Stimulated activated CD8-positive, alpha-beta memory T cell treated with anti-CD3 and anti-CD28 coated beads, Interleukin-12 subunit alpha, Interleukin-12 subunit beta, amount 100 ng/mL, for 4 hours (primary cell): ENCODE measurements around the gene HUNK.
"Not testable (repeated sequence)": the region's sequence is repeated elsewhere in the genome, so short reads cannot be mapped to it uniquely, and the experiment has no call there.

Experiments used
- DNase-seq: peaks from one replicate; pipeline ENCODE4 v3.0.0-alpha.2; 2020; ENCODE audit warnings: low read depth

HUNK gene

DNA sequence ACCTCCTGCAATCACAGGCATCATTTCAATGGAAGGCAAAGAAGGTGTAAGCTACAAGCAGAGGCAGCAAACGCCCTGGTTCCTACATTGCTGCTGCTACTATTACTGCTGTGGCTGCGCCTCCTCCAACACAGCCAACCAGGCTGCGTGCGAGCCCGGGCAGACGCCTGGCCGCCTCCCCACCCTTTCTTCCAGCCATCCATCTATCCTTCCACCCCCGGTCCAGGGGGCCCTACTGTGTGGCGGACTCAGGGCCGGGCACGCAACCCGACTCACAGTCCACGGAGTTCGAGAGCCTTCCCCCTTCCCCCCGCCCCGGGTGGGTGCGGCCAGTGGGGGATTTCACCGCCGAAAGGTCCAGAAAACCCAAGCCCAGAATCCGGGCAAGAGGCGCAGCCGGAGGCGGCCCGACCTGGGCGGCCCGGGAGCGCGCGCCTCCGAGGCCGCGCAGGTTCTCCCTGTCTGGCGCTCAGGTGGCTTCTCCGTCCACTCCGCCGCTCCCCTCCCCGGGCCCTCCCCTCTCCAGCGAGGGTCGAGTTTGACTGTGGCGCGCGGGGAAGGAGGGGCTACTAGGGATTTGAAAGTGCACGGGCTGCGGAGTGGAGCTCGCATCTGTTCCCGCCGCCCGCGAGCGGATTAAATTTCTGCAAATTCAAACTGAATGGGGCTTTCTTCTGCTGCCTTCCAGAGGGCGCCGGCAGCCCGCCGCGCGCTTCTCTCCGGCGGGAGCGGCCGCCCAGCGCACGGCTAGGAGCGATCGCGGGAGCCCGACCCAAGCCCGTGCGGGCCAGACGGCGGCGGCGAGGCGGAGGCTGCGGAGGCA is at the start of gene HUNK:
HUNK (plus strand) TSS at position 569 of the 823 bp plus-strand sequence. CDS start 655 bp downstream, outside the sequence.
- no peak for DNase-seq

DNA sequence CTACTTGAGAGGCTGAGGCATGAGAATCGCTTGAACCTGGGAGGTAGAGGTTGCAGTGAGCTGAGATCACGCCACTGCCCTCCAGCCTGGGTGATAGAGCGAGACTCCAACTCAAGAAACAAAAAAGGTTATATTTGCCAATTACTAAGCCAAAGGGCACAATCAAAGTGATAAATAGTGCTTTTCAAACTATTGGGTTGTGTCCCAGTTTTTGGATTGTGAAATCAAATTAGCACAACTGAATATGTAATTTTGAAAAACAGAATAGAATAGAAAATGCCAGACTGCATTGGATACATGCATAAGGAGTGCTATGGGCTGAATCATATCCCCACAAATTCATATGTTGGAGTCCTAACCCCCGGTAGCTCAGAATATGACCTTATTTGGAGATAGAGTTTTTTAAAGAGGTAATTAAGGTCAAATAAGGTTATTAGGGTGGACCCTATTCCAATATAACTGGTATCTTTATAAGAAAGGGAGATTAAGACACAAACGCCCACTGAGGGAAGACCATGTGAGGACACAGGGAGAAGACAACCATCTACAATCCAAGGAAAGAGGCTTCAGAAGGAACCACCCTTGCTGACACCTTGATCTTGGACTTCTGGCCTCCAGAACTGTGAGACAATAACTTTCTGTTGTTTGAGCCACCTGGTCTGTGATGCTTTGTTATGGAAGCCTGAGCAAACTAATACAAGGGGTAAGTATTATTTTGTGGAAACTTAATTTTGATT is 42.9 kb upstream of the HUNK start:
- no peak for DNase-seq

DNA sequence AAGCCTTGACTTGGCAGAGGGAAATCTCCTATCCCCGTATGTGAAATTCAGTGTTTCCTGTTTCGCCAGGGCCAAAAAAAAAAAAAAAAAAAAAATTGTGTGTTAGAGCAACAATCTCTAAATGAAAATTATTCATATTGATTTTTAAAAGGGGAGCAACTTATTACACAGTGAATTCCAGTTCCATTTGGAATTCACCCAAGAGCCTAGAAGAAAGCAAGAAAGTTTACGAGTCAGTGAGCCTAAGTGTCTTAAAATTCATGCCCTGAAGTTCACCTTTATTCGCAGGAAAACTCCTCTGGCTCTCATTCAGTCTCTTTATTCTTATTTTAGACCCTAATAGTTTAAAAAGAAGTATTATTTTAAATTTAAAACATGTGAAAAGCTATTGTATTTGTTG is 42.1 kb upstream of the HUNK start:
- DNase-seq = no peak

DNA sequence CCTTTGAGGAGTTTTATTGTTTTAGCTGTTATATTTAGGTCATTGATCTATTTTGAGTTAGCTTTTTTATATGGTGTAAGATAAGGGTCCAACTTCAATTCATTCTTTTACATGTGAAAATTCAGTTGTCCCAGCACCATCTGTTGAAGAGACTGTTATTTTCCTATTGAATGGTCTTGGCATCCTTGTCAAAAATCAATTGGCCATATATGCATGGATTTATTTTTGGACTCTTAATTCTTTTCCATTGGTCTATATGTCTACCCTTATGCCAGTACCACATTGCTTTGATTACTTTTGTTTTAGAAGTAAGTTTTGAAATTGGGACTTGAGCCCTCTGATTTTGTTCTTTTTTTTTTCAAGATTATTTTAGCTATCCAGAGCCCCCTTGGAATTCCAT is 35.8 kb upstream of the HUNK start:
- DNase-seq = no peak

DNA sequence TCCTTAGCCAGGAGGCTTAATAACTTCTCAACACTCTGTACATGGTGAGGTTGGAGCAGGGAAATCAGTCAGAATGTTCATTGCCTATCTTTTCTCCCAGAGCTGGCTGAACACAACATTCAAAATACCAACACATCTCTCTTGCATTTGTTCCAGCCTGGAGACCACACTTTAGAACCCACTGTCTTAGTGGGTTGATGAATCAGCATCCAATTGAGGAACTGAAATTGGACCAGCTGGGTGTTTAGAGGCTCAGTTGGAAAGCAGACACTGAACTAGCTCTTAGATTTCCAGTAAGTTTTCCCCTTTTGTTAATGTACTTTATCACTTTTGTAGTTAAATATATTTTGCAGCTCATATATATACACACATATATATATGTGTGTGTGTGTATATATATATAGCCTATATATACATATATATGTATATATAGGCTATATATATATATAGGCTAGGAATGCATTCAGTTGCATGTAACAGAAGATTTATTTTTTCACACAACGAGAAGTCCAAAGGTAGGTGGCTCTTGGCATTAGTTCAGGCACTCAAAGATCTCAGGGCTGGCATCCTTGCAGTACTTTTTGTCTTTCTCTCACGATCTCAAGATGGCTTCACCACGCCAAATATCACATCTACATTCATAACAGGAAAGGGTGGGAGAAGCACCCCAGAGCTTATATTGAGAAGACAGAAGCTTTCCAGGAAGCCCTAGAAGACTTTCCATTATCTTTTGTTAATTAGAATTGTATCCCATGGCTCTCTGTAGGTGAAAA is 35.0 kb upstream of the HUNK start:
- no peak for DNase-seq

DNA sequence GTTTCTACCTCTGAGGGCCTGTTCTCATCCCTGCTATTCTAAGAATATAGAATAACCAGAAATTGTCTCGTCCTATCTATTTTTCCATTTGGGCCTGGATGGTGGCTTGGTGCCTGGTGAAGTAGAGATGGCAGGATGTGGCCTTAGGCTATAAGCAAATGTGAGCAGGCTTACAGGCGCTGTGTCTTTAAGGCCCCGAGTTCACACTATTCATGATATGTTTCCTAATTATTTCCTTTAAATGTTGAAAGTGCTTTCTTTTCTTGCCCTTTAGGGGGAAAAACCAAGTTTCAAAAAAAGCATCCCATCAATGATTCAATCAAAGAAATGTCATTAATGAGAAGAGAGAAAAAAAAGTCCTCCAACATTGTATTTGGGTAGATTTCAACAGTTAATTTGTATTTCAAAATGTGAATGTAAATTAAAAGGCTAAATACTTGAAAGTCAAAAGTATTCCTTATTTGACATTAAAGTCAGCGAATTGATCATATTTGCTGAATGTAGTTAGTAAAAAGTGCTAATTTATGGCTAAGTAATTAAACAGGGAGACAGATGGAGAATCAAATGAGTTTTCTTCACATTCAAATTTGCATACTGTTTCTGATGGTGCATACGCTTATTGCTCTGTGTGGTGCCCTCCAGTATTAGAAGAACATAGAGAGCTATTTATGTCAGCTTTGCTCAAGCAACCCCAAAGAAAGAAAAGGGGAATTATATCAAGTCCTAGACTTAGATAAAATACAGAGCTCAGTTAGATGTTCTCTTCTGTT is 34.0 kb upstream of the HUNK start:
- no peak for DNase-seq

DNA sequence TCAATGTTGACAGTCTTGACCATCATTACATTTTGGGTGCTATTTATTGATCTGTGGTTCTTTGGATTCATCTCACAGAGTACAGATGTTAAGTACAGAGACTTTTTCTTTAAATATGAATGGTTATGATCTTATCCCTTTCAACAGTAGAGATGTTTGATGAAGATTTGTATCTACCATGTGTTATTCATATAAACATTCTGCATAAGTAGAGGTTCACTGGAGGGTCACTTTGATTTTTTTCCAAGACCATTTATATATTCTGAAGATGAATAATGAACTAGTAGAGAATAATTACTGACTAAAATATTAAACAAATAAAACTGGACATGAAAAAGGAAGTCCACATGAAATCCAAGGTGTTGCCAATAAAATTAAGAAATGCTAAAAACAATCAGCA is 28.6 kb upstream of the HUNK start:
- no peak for DNase-seq

DNA sequence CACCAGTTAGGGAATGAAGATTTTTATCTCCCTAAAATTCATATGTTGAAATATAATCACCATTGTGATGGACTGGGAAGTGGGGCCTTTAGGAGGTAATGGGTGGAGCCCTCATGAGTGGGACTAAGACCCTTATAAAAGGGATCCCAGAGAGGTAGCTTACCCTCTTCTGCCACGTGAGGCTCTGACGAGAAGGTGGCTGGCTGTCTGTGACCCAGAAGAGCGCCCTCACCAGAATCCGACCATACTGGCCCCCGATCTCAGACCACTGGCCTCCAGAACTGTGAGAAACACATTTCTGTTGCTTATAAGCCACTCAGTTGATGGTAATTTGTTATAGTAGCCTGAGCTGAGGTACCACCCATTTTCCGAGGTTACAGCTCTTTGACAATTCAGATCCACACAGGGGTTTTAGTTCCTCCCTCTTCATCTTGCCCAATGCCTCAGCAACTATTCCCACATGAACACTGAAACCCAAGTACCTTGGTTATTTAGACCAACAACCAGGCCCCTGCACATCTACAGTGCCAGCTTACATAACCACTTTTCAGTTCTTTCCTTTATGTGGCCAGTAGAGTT is 27.6 kb upstream of the HUNK start:
- DNase-seq = no peak

DNA sequence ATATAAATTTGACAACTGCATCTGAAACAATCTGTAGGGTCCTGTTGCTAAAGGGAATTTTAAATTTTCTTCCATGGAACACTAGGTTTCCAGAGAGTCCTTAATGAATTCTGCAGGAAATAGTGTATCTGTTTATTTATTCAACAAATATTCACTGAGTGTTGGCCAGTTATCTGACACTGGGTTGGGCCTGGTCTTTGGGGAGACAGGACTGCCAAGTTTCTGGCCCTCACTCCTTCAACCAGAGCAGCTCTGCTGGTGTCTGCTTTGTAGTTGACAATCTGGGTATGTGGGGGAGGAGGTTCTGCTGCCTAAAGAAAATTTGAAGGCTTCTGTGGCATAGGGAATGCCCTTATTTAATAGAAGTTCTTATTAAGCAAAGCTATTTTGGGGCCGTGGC is 26.1 kb upstream of the HUNK start:
- no peak for DNase-seq

DNA sequence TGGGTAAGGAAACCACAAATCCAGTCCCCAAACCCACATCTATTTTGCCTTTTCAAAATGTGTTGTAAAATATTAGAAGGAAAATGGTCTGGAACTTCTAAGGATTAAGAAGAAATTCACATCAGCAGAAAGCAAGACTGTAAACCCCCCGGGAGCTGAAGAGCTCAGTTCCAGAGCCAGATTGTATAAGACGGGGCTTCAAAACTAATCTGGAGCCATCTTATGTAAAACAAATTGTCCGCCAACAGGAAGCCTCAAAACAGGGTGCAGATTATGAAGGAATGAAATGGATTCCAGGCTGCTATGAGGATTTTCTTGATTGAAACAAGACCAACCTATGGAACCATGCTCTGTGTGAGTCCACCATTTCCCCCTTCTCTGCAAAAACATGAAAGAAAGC is 25.1 kb upstream of the HUNK start:
- no peak for DNase-seq

DNA sequence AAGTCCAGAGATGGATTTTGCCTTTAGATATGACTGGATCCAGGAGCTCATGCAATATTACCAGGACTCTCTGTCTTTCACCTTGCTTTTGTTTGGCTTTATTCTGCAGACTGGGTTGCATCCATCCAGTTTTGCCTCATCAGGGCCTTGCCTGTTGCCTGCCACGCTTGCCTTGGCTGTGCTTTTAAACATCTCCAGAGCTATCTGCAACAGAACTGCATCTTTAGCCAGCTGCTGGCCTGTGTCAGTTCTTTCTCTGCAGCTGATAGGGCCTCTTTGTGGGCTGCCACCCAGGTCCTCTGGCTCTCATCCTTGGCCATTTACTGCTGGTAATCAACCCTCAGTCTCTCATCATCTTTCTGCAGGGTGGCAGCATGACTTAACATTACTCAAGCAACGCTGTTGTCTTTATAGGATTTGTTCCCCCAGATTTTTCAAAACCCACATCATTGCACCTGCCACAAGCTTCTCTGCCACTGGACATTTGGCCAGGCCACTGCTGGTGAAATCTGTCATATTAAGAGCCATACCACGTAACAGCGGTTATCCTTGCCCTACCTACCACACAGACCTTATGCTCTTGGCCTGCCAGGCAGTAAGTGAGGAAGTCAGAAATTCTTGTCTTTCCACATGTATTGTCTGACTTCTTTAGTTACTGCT is 24.4 kb upstream of the HUNK start:
- DNase-seq = no peak

DNA sequence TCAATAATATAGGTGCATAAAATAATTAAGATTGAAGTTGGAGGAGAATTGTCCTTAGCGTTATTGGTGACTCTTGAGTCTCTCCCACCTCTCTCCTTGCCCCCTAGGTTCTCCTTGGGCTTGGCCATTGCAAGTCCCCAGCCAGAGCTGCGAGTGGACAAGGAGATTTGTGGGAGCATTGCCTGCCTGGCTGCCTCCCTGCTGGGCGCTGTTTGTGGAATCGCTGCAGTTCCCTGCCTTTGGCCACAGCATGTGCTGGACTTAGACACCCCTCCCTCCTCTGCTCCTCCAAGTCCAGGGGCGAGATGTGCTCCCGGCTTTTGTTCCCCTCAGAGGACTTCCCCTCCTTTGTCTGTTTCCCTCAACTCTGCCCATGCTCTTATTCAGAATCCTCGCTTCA is 21.9 kb upstream of the HUNK start:
- no peak for DNase-seq

DNA sequence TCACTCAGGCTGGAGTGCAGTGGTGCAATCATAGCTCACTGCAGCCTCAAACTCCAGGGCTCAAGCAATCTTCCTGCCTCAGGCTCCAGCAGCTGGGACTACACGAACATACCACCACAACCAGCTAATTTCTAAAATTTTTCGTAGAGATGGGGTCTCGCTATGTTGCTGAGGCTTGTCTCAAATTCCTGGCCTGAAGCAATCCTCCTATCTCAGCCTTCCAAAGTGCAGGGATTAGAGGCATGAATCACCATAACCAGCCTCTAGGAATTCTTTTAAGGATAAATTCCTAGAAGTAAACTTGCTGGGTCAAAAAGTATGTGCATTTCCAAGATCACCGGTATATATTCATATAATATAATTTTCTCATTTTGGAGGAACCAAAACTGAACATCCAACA is 17.6 kb upstream of the HUNK start:
- DNase-seq = no peak

DNA sequence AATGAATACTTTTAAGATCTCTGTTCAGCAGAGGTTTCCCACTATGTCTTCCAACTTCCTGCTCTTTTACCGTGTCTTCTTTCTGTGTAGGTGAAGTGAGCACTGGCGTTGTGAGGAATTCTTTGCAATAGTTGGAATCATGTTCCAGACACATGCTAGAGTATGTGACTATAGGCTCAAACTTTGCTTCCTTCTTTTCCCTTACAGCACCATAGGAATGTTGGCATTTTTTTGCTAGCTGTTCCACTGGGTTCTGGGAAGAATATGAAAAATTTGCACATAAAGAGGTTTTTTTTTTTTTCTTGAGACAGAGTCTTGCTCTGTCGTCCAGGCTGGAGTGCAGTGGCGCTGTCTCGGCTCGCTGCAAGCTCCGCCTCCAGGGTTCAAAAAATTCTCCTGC is 15.7 kb upstream of the HUNK start:
- no peak for DNase-seq

DNA sequence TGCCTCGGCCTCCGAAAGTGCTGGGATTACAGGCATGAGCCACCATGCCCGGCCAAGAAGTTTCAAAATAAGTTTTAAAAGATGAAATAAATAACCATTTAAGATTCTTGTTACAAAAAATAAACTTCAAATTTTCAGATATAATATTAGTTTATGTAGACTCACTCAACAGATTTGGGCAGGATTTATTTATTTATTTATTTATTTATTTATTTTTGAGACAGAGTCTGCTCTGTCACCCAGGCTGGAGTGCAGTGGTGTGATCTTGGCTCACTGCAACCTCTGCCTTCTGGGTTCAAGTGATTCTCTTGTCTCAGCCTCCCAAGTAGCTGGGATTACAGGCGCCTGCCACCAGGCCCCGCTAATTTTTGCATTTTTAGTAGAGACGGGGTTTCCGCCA is 15.2 kb upstream of the HUNK start:
- not testable (repeated sequence) for DNase-seq

DNA sequence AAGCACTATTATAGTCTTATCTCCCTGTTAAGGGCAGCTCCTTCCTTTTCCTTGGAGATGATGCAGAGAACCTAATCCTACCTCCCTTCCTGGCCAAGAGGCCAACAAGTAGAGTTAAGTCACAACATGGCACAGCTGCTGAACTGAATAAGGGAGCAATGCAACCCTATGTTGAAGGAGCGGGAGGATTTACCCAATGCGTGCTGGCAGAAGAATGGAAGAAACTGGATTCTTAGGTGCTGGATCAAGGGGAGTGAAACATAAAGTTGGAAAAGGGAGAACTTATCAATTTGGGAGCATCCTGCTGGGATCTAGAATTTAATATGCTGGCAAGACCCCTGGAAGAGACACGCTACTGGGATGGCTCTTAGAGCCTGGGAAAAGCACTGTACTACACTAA is 12.0 kb upstream of the HUNK start:
- DNase-seq = no peak

DNA sequence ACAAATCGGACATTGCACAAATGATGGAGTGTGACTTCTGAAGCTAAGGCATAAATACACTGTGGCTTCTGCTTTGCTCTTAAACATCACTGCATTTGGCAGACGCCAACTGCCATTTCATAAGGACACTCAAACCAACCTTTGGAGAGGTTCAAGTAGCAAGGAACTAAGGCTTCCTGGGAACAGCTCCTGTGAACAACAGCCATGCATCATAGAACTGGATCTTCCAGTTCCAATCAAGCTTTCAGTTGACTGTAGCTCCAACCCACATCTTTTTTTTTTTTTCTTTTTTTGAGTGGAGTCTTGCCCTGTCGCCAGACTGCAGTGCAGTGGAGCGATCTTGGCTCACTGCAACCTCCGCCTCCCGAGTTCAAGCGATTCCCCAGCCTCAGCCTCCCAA is 10.7 kb upstream of the HUNK start:
- no peak for DNase-seq

DNA sequence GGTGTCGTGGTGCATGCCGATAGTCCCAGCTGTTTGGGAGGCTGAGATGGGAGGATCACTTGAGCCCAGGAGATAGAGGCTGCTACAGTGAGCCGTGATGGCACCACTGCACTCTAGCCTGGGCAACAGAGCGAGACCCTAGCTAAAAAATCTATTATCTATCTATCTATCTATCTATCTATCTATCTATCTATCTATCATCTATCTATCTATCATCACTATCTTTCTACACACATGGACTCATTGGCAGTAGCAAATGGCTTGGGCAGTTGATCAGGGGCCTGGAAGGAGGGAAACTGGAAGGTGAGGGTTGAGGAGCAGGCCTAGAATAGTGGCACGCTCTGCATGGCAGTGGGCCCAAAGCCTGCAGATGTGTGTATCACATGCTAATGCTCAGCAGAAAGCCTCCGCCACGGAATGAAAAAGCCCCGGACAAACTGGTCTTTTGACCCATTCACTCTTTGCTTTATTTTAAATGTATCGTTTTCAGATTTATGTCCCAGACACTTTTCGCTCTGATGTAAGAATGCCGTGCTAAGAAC is 7.3 kb upstream of the HUNK start:
- no peak for DNase-seq

DNA sequence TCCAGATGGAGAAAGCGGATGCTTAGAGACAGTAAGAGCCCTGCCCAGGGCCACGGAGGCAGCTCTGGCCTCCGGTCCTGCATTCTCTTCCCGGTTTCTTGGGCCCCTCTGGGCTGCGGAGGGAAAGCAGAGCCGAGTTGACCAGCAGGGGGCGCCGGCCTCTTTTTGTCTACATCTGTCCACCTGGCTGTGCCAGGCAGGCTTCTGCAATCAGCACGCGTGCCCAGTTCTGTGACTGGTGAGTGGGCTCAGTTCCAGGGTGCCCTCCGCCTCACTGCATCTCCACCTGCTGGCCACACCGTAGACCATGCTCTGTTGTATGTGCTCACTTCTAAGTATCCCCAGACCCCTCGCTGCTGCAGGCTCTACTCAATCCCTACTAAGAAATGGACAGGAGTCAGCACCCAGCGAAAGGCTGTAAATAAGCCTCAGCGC is 6.7 kb upstream of the HUNK start:
- DNase-seq = peak; percentile 22

DNA sequence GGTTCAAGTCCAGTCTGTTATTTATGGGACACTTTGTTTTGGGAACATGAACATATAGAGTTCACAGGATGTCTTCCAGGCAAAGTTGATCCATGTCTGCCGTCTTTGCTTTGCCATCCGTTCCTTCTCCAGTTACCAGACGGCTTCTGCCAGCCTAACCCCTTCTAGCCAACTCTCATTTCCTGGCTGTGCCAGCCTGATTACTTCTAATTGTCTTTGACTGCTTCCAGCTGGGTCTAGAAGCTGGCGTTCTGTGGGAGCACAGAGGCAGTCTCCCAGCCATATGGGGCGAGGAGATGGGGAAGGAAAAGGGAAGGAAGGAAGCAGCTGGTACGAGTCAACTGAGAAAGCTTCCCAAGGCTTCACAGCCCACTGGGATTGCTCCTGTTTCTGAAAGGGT is 3.1 kb upstream of the HUNK start:
- DNase-seq = no peak
